Endothelial cell of umbilical vein (primary cell): ENCODE measurements around the gene RABEP2. TPM values are rescaled to one million over a fixed set of nuclear protein-coding genes. Genes with fewer than 3 reads are reported as not detected.

Experiments
- BruUV-seq: library from RNA; stranded (reverse); fragments of 400-500 nt; replicated peaks from 2 replicates; lab custom pipeline; 2021; lab: Mats Ljungman, UMichigan
- CTCF ChIA-PET: fragments of 300-600, 350-600 bp; sonication (Branson Sonifier 250); formaldehyde crosslinking; loops from one replicate; lab custom pipeline; 2021; ENCODE audit warnings: antibody characterized with exemption, inconsistent platforms; lab: Charles Lee
- POLR2A ChIA-PET: fragments of 300-600, 350-600 bp; sonication (Branson Sonifier 250); formaldehyde crosslinking; loops from one replicate; lab custom pipeline; 2021; ENCODE audit warnings: antibody characterized with exemption, inconsistent platforms; lab: Charles Lee
- DNase-seq: peaks from one replicate; pipeline ENCODE4 v3.0.0-alpha.2; 2011; ENCODE audit warnings: low read depth, low spot score
- FAIRE-seq: peaks from 2 replicates; lab custom pipeline; 2011; peaks lifted over from hg19 to GRCh38; lab: Jason Lieb, UNC
- H2AFZ ChIP-seq: 2 replicates; pipeline ENCODE4 v1.6.0; 2012; ENCODE audit warnings: low read depth, low read length, control low read depth, inconsistent platforms
- H3K27ac ChIP-seq: 2 replicates; pipeline ENCODE4 v1.5.1; 2011; ENCODE audit warnings: low read depth, mild to moderate bottlenecking, control low read depth, low read length, moderate library complexity; ENCODE audit not compliant: insufficient read depth
- H3K27me3 ChIP-seq, 2 experiments: 2 replicates each; pipeline versions ENCODE4 v1.6.0 to v1.6.1; 2011; ENCODE audit warnings: low read length in 2 of 2, mixed read lengths in 1 of 2; ENCODE audit not compliant: control insufficient read depth in 2 of 2, insufficient read depth in 2 of 2
- H3K36me3 ChIP-seq, 2 experiments: 2 replicates in 1 of 2; 3 replicates in 1 of 2; pipeline ENCODE4 v1.5.1; 2011; ENCODE audit warnings: low read length in 2 of 2, mild to moderate bottlenecking in 1 of 2, moderate library complexity in 1 of 2; ENCODE audit not compliant: control insufficient read depth in 2 of 2, insufficient read depth in 2 of 2; ENCODE audit errors: extremely low read depth in 1 of 2
- H3K4me1 ChIP-seq: 3 replicates; pipeline ENCODE4 v1.5.1; 2011; ENCODE audit warnings: mild to moderate bottlenecking, low read length; ENCODE audit not compliant: control insufficient read depth, insufficient read depth; ENCODE audit errors: extremely low read depth
- H3K4me2 ChIP-seq: 2 replicates; pipeline ENCODE4 v1.6.1; 2011; ENCODE audit warnings: low read length, control low read depth, mixed read lengths; ENCODE audit not compliant: insufficient read depth
- H3K4me3 ChIP-seq, 3 experiments: fragments of 200-600 bp in 1 of 3; sonication (generic), shearing (Covaris generic) in 1 of 3; replicated peaks in 1 of 3; 2 replicates each; pipeline ENCODE4 v1.5.1; 2011 to 2016; ENCODE audit warnings: control low read depth in 3 of 3, low read length in 3 of 3, mild to moderate bottlenecking in 2 of 3, inconsistent platforms in 1 of 3, low read depth in 1 of 3, moderate library complexity in 1 of 3; ENCODE audit not compliant: insufficient read depth in 1 of 3
- H3K79me2 ChIP-seq: 2 replicates; pipeline ENCODE4 v1.6.0; 2012; ENCODE audit warnings: low read length, inconsistent platforms; ENCODE audit not compliant: control insufficient read depth, insufficient read depth
- H3K9ac ChIP-seq: replicated peaks from 2 replicates; pipeline ENCODE3; 2011; ENCODE audit warnings: low read length, control low read depth; ENCODE audit not compliant: insufficient read depth; ENCODE audit errors: extremely low read depth
- H3K9me1 ChIP-seq: replicated peaks from 3 replicates; pipeline ENCODE4 v1.6.0; 2011; ENCODE audit warnings: mild to moderate bottlenecking, low read length; ENCODE audit not compliant: control insufficient read depth, insufficient read depth; ENCODE audit errors: extremely low read depth
- H3K9me3 ChIP-seq: replicated peaks from 2 replicates; pipeline ENCODE4 v1.5.1; 2012; ENCODE audit warnings: low read length, inconsistent platforms; ENCODE audit not compliant: control insufficient read depth, insufficient read depth
- H4K20me1 ChIP-seq: replicated peaks from 2 replicates; pipeline ENCODE3; 2011; ENCODE audit warnings: mild to moderate bottlenecking, low read length; ENCODE audit not compliant: control insufficient read depth, insufficient read depth; ENCODE audit errors: extremely low read depth
- CTCF ChIP-seq, 2 donors: IDR thresholded peaks; 1 replicate in 1 of 2; 2 replicates in 1 of 2; pipeline ENCODE4 v1.5.1; 2011; ENCODE audit warnings: low read length in 2 of 2, mild to moderate bottlenecking in 2 of 2, moderate library complexity in 2 of 2, control low read depth in 1 of 2, inconsistent platforms in 1 of 2, low read depth in 1 of 2; ENCODE audit not compliant: insufficient read depth in 1 of 2; ENCODE audit errors: extremely low read depth in 1 of 2
- EZH2 ChIP-seq: IDR thresholded peaks from 2 replicates; pipeline ENCODE4 v1.6.1; 2012; ENCODE audit warnings: borderline replicate concordance, low read depth, mild to moderate bottlenecking, moderate library complexity, low read length, inconsistent platforms; ENCODE audit not compliant: severe bottlenecking
- FOS ChIP-seq: IDR thresholded peaks from 2 replicates; pipeline ENCODE4 v1.6.1; 2011; ENCODE audit warnings: mild to moderate bottlenecking, low read length, moderate library complexity, borderline replicate concordance; ENCODE audit not compliant: insufficient read depth
- GATA2 ChIP-seq: IDR thresholded peaks from 2 replicates; pipeline ENCODE4 v1.7.0; 2011; ENCODE audit warnings: low read depth, mild to moderate bottlenecking, moderate library complexity, mixed read lengths, low read length; ENCODE audit not compliant: insufficient read length, insufficient read depth
- JUN ChIP-seq: IDR thresholded peaks from 2 replicates; pipeline ENCODE4 v1.6.1; 2011; ENCODE audit warnings: borderline replicate concordance, low read depth; ENCODE audit not compliant: insufficient read length, insufficient read depth
- MAX ChIP-seq: IDR thresholded peaks from 2 replicates; pipeline ENCODE4 v1.6.1; 2011; ENCODE audit not compliant: insufficient read depth, insufficient read length
- MYC ChIP-seq: IDR thresholded peaks from one replicate; pipeline ENCODE4 v1.6.1; 2011; ENCODE audit warnings: mild to moderate bottlenecking, low read depth, low read length
- POLR2A ChIP-seq: IDR thresholded peaks from 2 replicates; pipeline ENCODE4 v1.6.1; 2012; ENCODE audit warnings: low read depth, mild to moderate bottlenecking, control low read depth, low read length
- POLR2AphosphoS5 ChIP-seq: IDR thresholded peaks from 2 replicates; pipeline ENCODE4 v1.6.1; 2012; ENCODE audit warnings: low read depth, mild to moderate bottlenecking, control low read depth, low read length, moderate library complexity; ENCODE audit not compliant: insufficient read depth
- dilution Hi-C: fragments of 300-500 bp; cut with MboI; formaldehyde crosslinking; loops from one replicate; pipeline ENCODE4 v1.15.0; 2019; ENCODE audit warnings: low sequenced_read_pairs; ENCODE audit not compliant: extremely low pct_ligation_motif_present
- intact Hi-C: fragments of 100-400 bp; cut with micrococcal nuclease; formaldehyde crosslinking; loops from one replicate; pipeline ENCODE4 v1.10.0; 2022
- polyA plus RNA-seq, 4 experiments: library from polyadenylated mRNA; depleted of rRNA in 3 of 4; stranded (reverse) in 3 of 4; unstranded in 1 of 4; fragments of >200 nt; gene quantifications; 2 replicates each; pipeline versions ENCODE4 v1.2.1 to v1.2.3, GENCODE V29; 2011 to 2012; ENCODE audit warnings: missing spikeins in 1 of 4
- total RNA-seq: library from RNA; stranded (reverse); gene quantifications from 2 replicates; pipeline ENCODE4 v1.2.3, GENCODE V29; 2021

The RABEP2 gene
- total and polyA plus RNA-seq, 2 donors (not counting 3 experiments of a cell fraction or from before 2014, with no cell fraction given): 25.9 to 37.4 TPM

- no peaks in the 10 kb centered on the region for H4K20me1 ChIP-seq
- H2AFZ ChIP-seq: no peak overlapping the region
- FAIRE-seq (no peak), DNase-seq (no peak)
- ChIA-PET CTCF (no interaction called here), POLR2A (no interaction called here)
- no peaks in the 10 kb centered on the region for H3K9me1 ChIP-seq
- dilution Hi-C loops (no loop called here), intact Hi-C loops (no loop called here)
- no peak overlapping the region for H3K4me3 ChIP-seq
- H3K4me2 ChIP-seq: no peak overlapping the region
- no peak overlapping the region for H3K9ac ChIP-seq
- H3K9me3 ChIP-seq: no peaks in the 10 kb centered on the region
- peaks cover 12 to 28% of the 10 kb centered on the region in 2 experiments for H3K36me3 ChIP-seq
- TF ChIP-seq GATA2 (no peak), FOS (no peak), CTCF (IDR thresholded peaks at IDR 0.05; ENCODE audit: extremely low read depth in 1 of 2, insufficient read depth in 1 of 2, low read depth in 1 of 2, low read length in 2 of 2) (no peak), MYC (no peak), POLR2AphosphoS5 (no peak), JUN (no peak), EZH2 (no peak), MAX (no peak), POLR2A (no peak)
- no TSS peak for BruUV-seq
- H3K4me1 ChIP-seq: no peaks in the 10 kb centered on the region
- no peaks in the 10 kb centered on the region for H3K79me2 ChIP-seq
- H3K27me3 ChIP-seq: no peaks in the 10 kb centered on the region
- no peak overlapping the region for H3K27ac ChIP-seq
Measured at GRCh38 chr16:28964496-28964895, 39.5 kb upstream of the RABEP2 start.
